ENCODE data around the gene ZBTB2. TPM values are rescaled to one million over a fixed set of nuclear protein-coding genes. Genes with fewer than 3 reads are reported as not detected.
A peak's percentile ranks its signal among the peaks of the same experiment; 100 is the strongest.

Gene ZBTB2
- total RNA-seq, 1 donor from 2014 or later = 11.6 TPM

DNA sequence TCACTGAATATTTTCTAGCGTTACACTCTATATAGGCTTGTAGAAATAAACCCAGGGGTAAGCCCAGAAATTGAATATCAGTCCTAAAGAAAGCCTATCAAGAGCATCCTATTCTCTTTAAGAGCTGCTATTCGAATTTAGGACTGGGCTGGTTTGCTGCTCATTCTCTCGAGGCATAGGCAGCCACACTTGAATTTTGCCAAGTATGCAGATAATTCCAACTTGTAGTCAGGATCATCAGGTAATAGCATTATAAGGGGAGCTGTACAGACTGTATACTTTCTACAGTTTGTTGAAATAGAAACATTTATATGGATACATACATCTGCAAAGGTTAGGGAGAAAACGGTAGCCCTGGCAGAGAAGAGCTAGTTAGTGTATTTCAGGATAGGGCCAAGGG lies 2.1 kb upstream of the ZBTB2 start:
- Mint-ChIP-seq H3K27me3 (ENCODE audit: insufficient read depth, low read depth) (peaks cover 6% of the 10 kb centered on the region), H3K4me1 (peaks cover 38% of the 10 kb centered on the region), H3K9me3 (no peaks in the 10 kb centered on the region), H3K4me3 (peak overlapping the region; percentile 90), H3K27ac (peak overlapping the region; percentile 3), H3K36me3 (peaks cover 28% of the 10 kb centered on the region)
- DNase-seq (ENCODE audit: low spot score) = no peak
- H3K36me3 ChIP-seq = no peaks in the 10 kb centered on the region
- H4K20me1 ChIP-seq (ENCODE audit: low read depth) = peaks cover 63% of the 10 kb centered on the region
- no peak overlapping the region for H2AFZ ChIP-seq (replicated peaks)
- no peak for TF ChIP-seq EZH2phosphoT487 (IDR thresholded peaks at IDR 0.05)
- no peak for TF ChIP-seq EZH2 (IDR thresholded peaks at IDR 0.05)
- TF ChIP-seq, protein P1, sequence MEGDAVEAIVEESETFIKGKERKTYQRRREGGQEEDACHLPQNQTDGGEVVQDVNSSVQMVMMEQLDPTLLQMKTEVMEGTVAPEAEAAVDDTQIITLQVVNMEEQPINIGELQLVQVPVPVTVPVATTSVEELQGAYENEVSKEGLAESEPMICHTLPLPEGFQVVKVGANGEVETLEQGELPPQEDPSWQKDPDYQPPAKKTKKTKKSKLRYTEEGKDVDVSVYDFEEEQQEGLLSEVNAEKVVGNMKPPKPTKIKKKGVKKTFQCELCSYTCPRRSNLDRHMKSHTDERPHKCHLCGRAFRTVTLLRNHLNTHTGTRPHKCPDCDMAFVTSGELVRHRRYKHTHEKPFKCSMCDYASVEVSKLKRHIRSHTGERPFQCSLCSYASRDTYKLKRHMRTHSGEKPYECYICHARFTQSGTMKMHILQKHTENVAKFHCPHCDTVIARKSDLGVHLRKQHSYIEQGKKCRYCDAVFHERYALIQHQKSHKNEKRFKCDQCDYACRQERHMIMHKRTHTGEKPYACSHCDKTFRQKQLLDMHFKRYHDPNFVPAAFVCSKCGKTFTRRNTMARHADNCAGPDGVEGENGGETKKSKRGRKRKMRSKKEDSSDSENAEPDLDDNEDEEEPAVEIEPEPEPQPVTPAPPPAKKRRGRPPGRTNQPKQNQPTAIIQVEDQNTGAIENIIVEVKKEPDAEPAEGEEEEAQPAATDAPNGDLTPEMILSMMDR (IDR thresholded peaks at IDR 0.05) = no peak
- H3K9ac ChIP-seq = no peak overlapping the region
- peak overlapping the region; percentile 99 for H3K4me2 ChIP-seq
- peaks cover 18% of the 10 kb centered on the region for H3K4me1 ChIP-seq
- peaks cover 83% of the 10 kb centered on the region for H3K79me2 ChIP-seq (ENCODE audit: low read depth)
- H3K9me3 ChIP-seq (ENCODE audit: low read depth) = no peaks in the 10 kb centered on the region
- no peaks in the 10 kb centered on the region for H3K27me3 ChIP-seq
- H3F3A ChIP-seq (ENCODE audit: low read depth) = peaks cover 39% of the 10 kb centered on the region
- peak overlapping the region; percentile 99 for H3K4me3 ChIP-seq
- peak overlapping the region; percentile 8 for H3K27ac ChIP-seq

DNA sequence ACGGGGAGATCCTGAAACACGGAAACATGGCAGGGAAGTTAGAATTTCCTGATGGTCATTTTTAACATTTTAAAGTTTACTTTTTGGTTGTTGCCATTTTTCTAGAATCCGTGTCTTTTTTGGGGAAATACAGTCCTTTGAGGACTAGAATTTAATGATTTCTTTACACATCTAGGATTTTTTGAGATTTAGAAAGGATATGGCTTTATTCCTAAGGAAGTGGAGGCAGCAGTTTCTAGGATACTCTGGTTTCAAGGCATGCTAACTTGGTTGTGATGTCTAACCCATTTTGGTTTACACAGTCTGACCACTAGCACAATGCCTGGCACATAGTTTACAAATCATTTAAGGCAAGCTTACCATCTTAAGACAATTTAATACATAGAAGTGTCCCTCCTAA lies 1.1 kb upstream of the ZBTB2 start:
- TF ChIP-seq EZH2 (IDR thresholded peaks at IDR 0.05) = no peak
- TF ChIP-seq, protein P1 (IDR thresholded peaks at IDR 0.05) = no peak
- no peak for TF ChIP-seq EZH2phosphoT487 (IDR thresholded peaks at IDR 0.05)
- H3K4me3 Mint-ChIP-seq = peak overlapping the region; percentile 90
- peaks cover 20% of the 10 kb centered on the region for H3K36me3 Mint-ChIP-seq
- peaks cover 48% of the 10 kb centered on the region for H3F3A ChIP-seq (ENCODE audit: low read depth)
- no peaks in the 10 kb centered on the region for H3K9me3 Mint-ChIP-seq
- peaks cover 83% of the 10 kb centered on the region for H3K79me2 ChIP-seq (ENCODE audit: low read depth)
- peak overlapping the region; percentile 99 for H3K27ac ChIP-seq
- no peak overlapping the region for H3K27ac Mint-ChIP-seq
- peak overlapping the region; percentile 91 for H3K9ac ChIP-seq
- peak overlapping the region; percentile 99 for H3K4me3 ChIP-seq
- H3K4me1 ChIP-seq = peaks cover 21% of the 10 kb centered on the region
- peaks cover 41% of the 10 kb centered on the region for H3K4me1 Mint-ChIP-seq
- peaks cover 56% of the 10 kb centered on the region for H4K20me1 ChIP-seq (ENCODE audit: low read depth)
- no peak for DNase-seq (ENCODE audit: low spot score)
- peaks cover 6% of the 10 kb centered on the region for H3K27me3 Mint-ChIP-seq (ENCODE audit: insufficient read depth, low read depth)
- H2AFZ ChIP-seq (replicated peaks) = no peak overlapping the region
- H3K36me3 ChIP-seq = no peaks in the 10 kb centered on the region
- peak overlapping the region; percentile 99 for H3K4me2 ChIP-seq
- no peaks in the 10 kb centered on the region for H3K9me3 ChIP-seq (ENCODE audit: low read depth)
- no peaks in the 10 kb centered on the region for H3K27me3 ChIP-seq

DNA sequence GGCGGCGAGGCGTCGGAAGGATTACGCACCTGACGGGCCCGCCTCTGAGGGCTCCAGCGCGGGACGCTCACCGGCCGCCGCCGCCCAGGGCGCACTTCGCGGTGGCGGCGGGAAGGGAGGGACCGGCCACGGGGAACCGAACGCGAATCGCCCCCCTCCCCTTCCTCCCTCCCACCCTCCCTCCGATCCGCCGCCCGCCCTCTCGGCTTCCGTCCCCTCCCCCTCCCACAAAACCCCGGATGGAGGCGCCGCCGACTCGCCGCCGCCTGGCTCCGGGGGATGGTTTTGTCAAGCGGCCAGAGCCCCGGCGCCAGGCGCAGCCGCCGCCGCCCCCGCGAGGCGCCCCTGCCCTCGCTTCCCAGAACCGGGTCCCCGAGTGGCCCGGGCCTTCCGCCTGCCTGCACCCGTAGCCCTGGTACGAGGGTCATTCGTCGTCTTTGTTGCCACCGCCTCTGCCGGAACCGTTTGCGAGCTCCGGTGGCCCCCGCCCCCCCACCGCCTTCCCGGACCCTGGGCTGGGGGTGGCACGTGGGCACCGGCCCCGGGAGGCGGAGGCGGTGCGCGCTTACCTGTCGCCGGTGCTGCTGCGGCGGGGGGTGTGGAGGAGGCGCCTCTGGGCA lies 398 bp downstream of the ZBTB2 start:
- H3K4me3 Mint-ChIP-seq = peak overlapping the region; percentile 90
- no peaks in the 10 kb centered on the region for H3K27me3 ChIP-seq
- no peaks in the 10 kb centered on the region for H3K9me3 ChIP-seq (ENCODE audit: low read depth)
- DNase-seq (ENCODE audit: low spot score) = peak; percentile 85
- H3K27me3 Mint-ChIP-seq (ENCODE audit: insufficient read depth, low read depth) = peaks cover 8% of the 10 kb centered on the region
- no peak for TF ChIP-seq EZH2 (IDR thresholded peaks at IDR 0.05)
- no peak for TF ChIP-seq EZH2phosphoT487 (IDR thresholded peaks at IDR 0.05)
- TF ChIP-seq, protein P1 (IDR thresholded peaks at IDR 0.05) = no peak
- peaks cover 83% of the 10 kb centered on the region for H3K79me2 ChIP-seq (ENCODE audit: low read depth)
- peak overlapping the region; percentile 99 for H3K27ac ChIP-seq
- H3K27ac Mint-ChIP-seq = no peak overlapping the region
- no peaks in the 10 kb centered on the region for H3K36me3 ChIP-seq
- H3K9ac ChIP-seq = peak overlapping the region; percentile 91
- H2AFZ ChIP-seq (replicated peaks) = no peak overlapping the region
- peak overlapping the region; percentile 99 for H3K4me3 ChIP-seq
- H3F3A ChIP-seq (ENCODE audit: low read depth) = peaks cover 51% of the 10 kb centered on the region
- no peaks in the 10 kb centered on the region for H3K9me3 Mint-ChIP-seq
- peak overlapping the region; percentile 99 for H3K4me2 ChIP-seq
- peaks cover 14% of the 10 kb centered on the region for H3K36me3 Mint-ChIP-seq
- peaks cover 24% of the 10 kb centered on the region for H3K4me1 ChIP-seq
- H3K4me1 Mint-ChIP-seq = peaks cover 45% of the 10 kb centered on the region
- H4K20me1 ChIP-seq (ENCODE audit: low read depth) = peaks cover 43% of the 10 kb centered on the region

Measured in neural progenitor cell (in vitro differentiated cells).